Activated CD8-positive, alpha-beta memory T cell treated with anti-CD3 and anti-CD28 coated beads, Interleukin-2, amount 50 U/mL, for 4 hours (primary cell): ENCODE measurements around the gene KCNG4.

ENCODE experiments used
- DNase-seq: peaks from one replicate; pipeline ENCODE4 v3.0.0-alpha.2; 2020

Gene KCNG4

GRCh38 chr16:84262939-84263338 lies 23.1 kb upstream of the KCNG4 start:
- DNase-seq, result no peak

GRCh38 chr16:84262031-84262430 lies 22.2 kb upstream of the KCNG4 start:
- no peak for DNase-seq

GRCh38 chr16:84260766-84261554 lies 21.1 kb upstream of the KCNG4 start:
- no peak for DNase-seq

GRCh38 chr16:84259691-84260090 lies 19.9 kb upstream of the KCNG4 start:
- no peak for DNase-seq

GRCh38 chr16:84258266-84258665 lies 18.5 kb upstream of the KCNG4 start:
- no peak for DNase-seq

GRCh38 chr16:84255050-84255810 lies 15.4 kb upstream of the KCNG4 start:
- no peak for DNase-seq

- no peak for DNase-seq
Measured at GRCh38 chr16:84254062-84254461, 14.2 kb upstream of the KCNG4 start.

GRCh38 chr16:84253173-84253572 lies 13.4 kb upstream of the KCNG4 start:
- DNase-seq, result no peak

- DNase-seq, result no peak
Measured at GRCh38 chr16:84252184-84252583, 12.4 kb upstream of the KCNG4 start.

GRCh38 chr16:84247844-84248243 lies 8.0 kb upstream of the KCNG4 start:
- DNase-seq, result no peak

GRCh38 chr16:84247331-84247730 lies 7.5 kb upstream of the KCNG4 start:
- DNase-seq, result no peak

GRCh38 chr16:84246679-84247077 lies 6.9 kb upstream of the KCNG4 start:
- no peak for DNase-seq

- DNase-seq, result no peak
Measured at GRCh38 chr16:84245956-84246678, 6.3 kb upstream of the KCNG4 start.

GRCh38 chr16:84244728-84245127 lies 4.9 kb upstream of the KCNG4 start:
- no peak for DNase-seq

- no peak for DNase-seq
Measured at GRCh38 chr16:84243732-84244131, 3.9 kb upstream of the KCNG4 start.

GRCh38 chr16:84242839-84243238 lies 3.0 kb upstream of the KCNG4 start:
- DNase-seq, result no peak

- no peak for DNase-seq
Measured at GRCh38 chr16:84241778-84242177, 2.0 kb upstream of the KCNG4 start.

- no peak for DNase-seq
Measured at GRCh38 chr16:84240455-84240854, 643 bp upstream of the KCNG4 start.

GRCh38 chr16:84239141-84239769 lies 557 bp downstream of the KCNG4 start:
- DNase-seq, result no peak

- DNase-seq, result no peak
Measured at GRCh38 chr16:84237994-84238750, 1.6 kb downstream of the KCNG4 start.

GRCh38 chr16:84236671-84237070 lies 3.1 kb downstream of the KCNG4 start:
- no peak for DNase-seq
